ENCODE measurements around the gene LRTM1.
A peak's percentile ranks its signal among the peaks of the same experiment; 100 is the strongest.

LRTM1 gene

DNA sequence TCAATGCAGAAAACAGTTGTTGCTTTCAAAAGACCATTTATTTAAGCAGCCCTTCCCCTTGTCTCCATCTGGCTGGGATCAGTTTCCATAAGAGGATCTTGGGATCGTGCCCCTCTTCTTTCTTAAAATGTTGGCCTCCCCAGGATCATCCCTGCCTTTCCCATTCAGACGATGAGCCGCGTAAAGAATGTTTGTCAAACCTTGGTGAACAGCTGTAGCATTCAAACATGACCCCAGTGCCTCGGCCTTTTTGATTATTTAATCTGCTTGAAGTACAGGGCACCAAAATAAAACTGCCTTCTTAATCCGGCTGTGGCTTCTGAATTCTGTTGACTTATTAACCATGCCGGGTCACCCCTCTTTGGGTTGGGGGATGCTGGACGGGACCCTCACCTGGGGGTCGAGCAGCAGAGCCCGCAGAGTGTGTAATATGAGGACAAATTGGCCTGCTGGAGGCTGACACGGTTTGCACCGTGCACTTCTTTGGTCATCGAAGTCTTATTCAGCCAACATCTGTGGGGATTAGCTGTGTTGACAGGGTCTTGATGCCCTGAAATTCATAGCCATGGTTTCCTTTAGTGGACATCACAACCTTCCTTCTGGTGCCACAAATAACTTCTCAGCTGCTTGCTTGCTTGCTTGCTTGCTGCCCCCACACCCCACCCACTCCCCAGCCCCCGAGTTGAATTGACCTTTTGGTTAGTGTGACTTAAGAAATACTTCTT lies at the start of gene LRTM1:
LRTM1 (minus strand) TSS at position 14 of the 725 bp plus-strand sequence. CDS start 148 bp downstream, outside the sequence.
- no peak for DNase-seq (ENCODE audit: low spot score)

DNA sequence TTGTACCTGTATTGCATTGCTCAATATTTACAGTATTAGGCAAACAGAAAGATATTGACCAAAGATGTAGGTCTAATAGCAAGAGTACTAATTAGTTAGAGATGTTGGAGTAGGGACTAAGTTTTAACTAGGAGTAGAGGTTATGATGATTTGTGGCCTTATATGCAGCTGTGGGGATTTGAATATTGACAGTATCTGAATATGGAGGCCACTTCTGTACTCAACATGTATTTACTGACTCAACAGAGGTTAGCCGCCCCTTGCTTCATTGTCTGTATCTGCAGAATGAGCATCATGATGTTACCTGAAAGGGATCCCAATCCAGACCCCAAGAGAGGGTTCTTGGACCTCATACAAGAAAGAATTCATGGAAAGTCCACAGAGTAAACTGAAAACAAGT lies 49.6 kb upstream of the LRTM1 start:
- DNase-seq (ENCODE audit: low spot score) = no peak

DNA sequence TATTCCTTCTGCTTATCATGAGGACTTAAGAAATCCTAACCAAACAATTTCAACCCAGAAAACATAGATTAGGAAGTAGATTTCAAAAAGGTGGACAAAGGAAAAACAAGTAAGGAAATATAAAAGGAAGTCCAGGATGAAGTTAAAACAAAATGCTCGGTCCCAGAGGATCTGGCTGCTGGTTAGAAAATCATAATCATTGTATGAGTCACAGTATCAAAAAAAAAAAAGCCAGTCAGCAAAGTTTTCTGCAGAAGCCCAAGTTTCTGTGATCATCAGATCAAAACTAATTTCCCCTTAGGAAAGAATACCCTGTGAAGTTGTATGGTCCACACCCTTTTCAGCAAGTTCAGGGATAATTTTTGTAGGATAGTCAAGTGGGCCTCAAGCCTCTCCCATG lies 43.0 kb upstream of the LRTM1 start:
- DNase-seq (ENCODE audit: low spot score) = no peak

DNA sequence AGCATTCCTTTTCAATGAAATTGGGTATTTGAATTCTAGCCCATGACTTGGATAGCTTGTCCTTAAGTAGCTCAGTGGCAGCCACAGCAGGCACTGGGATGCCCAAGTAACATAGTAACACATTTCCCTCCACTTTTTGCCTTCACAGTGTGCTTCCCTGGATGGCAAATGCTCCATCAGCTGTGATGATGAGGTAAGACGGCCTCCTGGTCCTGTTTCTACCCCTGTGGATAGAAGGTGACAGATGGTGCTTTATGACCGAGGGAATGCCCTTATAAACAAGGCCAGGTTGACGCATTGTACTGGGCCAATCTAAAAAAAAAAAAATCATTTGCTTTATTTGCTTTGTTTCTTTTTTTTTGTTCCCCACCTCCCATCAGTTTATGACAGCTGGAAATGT lies 41.8 kb upstream of the LRTM1 start:
- DNase-seq (ENCODE audit: low spot score) = no peak

DNA sequence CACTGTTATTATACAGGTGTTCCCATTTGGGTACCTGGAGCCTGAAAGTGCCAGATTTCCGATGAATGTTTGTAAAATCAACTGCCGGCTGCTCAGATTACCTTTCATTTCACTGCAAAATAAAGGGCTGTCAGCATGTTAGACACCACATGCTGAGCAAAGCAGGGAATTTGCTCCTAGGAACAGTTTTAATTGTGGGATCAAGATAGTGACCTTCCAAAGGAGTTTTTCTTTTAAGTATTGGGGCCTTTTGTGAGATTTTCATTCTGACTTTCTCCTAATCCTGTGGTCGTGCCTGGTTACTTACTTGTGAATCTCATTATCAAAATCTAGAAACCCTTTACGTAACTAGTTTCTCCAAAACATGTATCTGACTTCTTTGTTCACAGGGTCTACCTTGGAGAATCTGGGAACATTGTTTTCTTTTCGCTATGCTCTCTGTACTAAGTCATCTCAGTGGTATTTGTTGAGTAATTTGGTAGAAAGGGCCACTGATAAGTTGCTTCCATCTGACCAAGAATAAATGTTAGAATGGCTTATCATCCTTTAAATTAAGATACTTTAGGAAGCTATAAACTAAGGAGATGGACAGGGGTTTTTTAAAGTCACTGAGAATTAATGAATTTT lies 40.8 kb upstream of the LRTM1 start:
- no peak for DNase-seq (ENCODE audit: low spot score)

DNA sequence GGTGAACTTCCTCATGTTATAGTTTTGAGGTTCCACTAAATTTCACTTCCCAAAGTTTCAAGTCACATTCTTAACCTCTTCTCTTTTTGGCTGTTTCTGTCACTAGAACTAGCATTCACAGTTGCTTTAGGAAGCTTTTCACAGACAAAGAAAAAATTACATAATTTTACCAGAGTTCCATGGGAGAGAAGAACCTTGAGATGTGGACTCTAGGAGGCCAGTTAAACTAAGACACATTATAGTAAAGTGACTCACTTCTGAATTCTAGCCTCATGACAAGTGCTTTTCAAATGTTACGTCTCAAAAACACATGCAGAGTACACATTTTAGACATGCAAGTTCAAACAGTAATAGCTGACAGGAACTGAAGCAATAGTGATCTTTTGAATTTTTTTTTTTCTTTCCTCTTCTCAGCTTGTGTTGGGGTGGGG lies 39.9 kb upstream of the LRTM1 start:
- DNase-seq (ENCODE audit: low spot score) = no peak

DNA sequence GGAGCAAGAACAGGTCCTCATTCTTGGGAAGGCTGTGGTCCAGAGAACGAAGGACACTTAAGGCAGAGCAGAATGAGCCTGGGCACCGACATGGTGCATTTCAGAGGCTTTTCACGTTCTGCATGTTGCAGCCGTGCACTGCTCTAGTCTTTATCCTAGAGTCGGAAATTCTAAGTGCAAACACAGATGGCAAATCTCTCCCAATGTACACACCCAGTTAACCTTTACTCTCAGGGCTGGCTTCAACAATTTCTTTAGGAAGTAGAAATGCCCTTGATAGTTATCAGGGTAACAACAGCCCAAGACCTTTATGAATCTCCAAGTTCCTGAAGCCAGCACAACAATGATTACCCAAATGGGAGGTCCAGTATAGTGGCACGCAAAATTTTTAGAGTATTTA lies 39.1 kb upstream of the LRTM1 start:
- no peak for DNase-seq (ENCODE audit: low spot score)

DNA sequence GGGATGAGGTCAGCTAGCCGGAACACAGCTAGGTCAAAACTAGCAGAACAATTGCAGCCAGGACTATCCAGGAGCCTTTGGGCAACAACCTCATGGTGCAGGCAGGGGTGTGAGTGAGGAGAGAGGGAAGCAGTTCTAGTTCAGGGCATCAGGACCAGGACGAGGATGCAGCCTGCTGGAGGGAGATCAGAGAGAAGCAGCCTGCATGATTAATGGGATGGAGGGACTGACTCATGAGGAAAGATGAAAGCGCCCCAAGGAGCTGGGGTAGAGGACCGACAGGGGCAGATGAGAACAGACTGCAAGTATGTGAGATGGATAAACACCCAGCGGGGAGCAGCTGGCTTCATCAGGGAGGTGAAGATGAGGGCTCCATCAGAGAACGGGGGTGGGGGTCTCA lies 37.9 kb upstream of the LRTM1 start:
- no peak for DNase-seq (ENCODE audit: low spot score)

DNA sequence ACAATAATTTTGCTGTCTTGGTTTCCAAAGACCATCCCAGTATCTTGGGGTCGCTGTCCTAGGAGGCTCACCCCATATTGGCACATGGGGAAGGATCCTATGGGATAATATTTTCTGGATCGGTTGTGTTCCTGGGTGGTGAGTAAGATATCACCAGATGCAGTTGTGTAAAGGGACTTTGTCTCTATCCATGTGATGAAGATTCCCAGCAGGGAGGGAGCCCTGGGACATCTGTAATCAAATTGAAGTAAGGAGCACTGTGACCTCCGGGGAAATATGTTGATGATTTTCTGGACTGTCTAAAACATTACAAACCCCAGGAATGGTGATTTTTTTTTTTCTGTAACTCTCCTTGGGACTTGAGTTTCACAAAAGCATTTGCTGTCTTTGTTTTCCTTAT lies 36.2 kb upstream of the LRTM1 start:
- DNase-seq (ENCODE audit: low spot score) = no peak

DNA sequence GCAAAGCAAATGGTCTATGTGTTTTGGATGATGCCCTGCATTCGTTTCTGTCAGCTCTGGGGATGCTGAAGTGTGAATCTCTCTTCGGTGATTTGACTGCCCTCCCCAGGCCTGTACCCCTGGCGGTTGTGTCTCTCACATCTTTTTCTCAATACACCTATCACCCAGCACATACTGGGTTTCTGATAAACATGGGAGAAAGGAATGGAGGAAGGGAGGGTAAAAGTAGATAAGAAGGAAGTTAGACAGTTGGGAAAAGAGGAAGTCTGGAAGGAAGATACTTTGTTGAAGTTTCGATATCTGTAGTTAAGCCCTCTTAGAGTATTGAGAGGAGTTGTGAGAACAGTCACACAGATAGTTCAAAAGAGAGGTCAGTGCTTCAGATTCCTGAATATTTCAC lies 35.8 kb upstream of the LRTM1 start:
- DNase-seq (ENCODE audit: low spot score) = no peak

DNA sequence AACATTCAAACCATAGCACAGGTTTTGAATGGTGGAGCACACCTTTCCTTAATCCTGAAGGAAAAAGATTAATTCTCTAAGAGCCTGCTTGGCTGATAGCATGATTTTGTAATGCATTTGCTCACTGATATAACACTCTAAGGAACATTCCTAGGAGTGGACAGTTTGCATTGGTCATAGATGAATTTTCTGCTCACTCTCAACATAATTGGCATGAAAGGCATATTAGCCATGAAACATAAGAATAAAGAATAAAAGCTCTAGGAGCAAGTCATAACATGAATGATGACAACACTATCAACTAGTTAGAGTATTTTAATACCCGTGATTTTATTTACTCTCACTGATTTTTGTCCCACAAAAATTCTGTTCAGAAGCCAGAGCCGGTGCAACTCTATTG lies 34.3 kb upstream of the LRTM1 start:
- DNase-seq (ENCODE audit: low spot score) = no peak

DNA sequence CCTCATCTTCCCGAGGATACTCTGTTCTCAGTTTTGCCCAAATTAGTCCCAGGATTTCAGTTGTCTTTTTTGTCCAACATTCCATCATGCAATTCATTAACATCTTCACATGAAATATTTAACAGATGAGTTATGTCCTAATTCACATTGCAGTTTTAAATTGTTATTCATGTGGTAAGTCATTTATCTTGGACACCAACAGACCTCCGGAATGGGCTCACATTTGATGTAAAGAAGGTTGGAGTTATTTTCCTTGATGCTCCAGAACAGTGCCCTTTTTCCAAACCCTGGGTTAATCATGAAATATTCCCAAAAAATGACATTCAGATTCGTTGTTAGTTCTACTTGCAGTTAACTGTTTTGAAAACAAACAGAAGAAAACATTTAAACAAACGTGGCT lies 32.8 kb upstream of the LRTM1 start:
- DNase-seq (ENCODE audit: low spot score) = no peak

DNA sequence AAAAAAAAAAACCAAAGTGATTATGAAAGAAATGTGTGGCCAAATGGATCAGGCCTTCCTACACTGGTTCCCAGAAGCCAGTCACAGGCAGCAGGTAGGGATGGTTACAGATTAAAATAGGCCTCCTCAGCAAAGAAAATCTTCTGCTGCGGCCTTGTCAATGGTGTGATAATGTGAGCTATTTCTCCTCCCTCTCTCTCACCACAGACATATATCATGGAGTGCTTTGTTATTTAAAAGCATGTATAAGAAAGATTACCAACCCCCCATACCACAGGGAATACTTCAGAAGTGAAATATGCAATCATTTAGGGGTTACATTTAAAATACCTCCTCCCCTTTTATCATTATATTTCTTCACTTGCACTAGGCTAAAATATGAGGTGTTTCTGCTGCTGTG lies 32.2 kb upstream of the LRTM1 start:
- DNase-seq (ENCODE audit: low spot score) = no peak

DNA sequence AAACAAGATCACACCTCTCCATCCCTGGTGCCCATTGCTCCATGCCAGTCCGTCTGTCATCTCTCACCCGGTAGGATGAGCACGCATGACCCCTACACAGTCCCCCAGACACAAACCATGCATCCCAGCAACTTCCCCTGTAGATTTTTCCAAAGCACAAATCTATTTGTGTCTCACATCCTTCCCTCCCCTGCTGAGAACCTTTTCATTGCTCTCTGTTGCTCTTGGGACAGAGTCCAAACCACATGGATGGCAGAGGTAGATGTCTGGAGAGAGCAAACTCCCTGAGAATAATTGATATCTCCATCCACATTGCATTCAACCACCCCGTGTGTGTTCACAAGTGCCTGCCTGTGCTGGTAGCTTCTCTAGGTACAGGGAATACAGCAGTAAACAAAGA lies 29.9 kb upstream of the LRTM1 start:
- no peak for DNase-seq (ENCODE audit: low spot score)

DNA sequence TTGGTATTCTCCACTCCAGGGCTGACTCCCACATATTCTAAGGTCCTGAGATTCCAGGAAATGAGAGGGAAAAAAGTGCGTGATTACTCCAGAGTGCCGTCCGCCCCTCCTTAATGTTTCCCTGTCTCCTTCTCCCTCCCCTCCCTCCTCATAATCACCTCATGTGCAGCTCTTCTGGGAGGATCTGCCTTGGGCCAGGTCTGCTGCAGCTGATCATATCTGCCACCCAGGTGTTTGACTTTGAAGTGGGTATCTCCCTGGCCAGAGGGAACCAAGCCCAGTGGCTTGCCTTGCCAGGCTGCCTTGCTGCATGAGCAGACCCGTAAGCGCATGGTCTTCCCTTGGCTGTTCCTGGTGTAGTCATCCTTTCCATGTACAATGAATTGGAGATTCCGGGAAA lies 28.1 kb upstream of the LRTM1 start:
- DNase-seq (ENCODE audit: low spot score) = no peak

DNA sequence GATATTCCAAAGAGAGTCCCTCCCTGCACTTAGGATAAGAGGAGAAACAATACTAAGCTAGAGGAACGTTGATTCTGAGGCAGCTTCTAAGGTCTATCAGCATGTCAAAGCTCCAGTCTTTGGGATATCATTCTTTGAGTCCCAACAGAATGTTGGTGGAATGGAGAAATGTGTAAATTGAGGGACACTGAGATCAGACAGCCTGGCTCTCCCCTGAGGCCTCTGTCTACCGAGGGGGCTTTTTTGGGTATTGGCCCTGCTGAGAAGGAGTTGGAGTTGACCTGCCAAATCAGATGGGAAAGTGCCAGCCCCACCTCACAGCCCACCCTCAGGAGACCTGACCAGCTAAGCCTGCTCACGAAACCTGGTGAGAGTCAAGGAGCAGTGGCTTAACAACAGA lies 27.6 kb upstream of the LRTM1 start:
- no peak for DNase-seq (ENCODE audit: low spot score)

DNA sequence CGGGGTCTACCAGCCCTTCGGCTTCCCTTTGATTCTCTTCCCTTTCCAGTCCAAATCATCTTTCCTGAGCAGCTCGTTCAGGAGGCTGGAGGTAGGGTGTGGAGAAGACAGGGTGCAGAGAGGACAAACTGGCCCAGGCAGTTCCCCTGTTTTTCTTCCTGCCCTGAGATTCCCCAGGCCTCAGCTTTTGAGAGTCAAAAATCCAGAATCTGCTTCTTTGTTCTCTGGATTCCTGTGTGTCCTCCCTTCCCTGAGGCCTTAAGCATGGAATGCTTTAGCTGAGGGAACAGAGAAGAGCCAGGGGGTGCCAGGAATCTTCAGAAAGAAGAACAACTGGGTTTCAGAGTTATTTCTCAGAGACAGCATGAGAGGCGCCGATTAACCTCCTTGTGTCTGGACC lies 26.7 kb upstream of the LRTM1 start:
- DNase-seq (ENCODE audit: low spot score) = no peak

DNA sequence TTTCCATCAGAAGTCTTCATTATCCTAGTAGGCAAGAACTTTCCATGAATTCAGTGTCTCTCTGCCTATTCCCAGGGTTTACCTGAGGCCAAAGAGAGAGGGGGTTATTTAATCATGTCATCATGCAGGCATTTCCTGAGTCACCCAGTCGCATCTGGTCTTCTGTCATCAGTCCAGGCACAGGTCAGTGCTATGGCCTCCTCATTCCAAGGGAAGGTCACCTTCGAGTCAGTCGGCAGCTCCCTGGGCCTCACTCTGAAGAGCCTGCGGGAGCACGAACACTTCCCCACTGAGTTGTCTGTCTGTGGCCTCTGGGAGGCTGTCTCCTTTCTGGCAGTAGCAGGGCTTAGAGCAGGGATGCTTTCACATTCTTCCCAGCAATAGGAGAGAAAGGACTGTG lies 26.2 kb upstream of the LRTM1 start:
- DNase-seq (ENCODE audit: low spot score) = no peak

DNA sequence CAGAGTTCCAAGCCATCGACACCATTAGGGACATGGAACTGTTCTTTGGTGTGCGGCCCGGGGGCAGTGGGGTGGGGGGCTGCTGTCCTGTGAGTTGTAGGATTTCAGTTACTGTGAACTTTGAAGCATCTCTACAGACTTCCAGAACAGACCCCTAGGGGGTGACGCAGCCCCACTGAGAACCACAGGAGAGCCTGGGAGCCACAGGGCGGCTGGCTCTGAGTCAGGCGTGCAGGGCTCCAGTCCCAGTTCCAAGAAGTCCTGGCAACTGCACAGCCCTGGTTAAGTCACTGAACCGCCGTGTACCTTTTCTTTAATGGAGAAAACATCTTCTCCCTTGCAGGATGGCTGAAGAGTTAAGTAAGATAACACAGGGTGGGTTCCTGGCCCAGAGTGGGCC lies 23.5 kb upstream of the LRTM1 start:
- DNase-seq (ENCODE audit: low spot score) = peak; percentile 9

DNA sequence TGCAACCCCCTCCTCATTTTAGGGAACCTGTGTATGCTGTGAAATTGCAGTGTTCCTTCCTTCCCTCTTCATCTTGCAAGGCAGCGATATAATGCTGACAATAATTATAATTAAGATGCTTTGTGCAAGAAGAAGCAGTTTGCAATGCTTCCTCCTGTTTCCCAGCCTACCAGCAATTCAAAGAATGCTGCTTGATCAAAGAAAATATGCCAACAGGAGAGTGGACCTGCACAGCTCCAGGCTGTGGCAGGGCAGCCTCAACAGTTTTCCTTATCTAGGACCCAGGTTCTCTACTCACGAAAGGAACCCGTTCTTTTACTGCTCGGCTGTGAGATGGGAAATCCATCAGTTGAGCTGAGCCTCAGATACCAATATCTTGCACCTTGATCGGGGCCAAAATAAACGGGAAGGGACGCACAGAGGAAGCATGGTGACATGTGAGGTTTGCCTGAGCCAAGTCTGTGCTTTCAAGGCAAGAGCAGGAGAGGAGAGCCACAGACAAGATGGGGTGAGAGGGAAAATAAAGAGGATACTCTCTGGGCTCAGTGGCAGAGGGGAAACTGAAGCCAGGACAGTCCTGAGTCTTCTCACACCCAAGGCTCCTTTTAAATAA lies 22.6 kb upstream of the LRTM1 start:
- no peak for DNase-seq (ENCODE audit: low spot score)

DNA sequence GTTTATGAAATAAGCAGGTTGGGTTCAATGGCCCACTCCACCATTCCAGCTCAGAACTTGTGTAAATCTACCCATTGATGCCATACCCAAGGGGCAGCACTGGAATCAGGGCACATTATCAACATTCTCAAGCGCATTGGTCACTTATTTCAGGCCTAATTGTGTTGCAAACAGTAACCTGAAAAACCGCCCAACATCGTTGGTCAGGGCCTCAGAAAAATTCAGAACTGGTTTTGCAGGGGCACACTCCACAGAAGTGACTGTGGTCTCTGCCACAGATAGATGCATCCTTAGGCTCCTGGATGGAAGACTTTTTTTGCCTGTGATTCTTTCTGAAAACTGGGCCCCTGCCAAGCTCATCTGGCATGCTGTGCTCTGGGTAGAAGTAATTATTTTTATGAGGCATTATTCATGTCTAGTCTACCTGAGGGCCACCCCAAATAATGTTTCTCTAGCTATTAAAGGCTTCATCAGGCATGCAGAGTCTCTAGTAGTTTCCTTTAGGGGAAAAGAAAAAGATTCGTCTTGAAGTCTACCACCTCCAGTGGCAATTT lies 21.7 kb upstream of the LRTM1 start:
- no peak for DNase-seq (ENCODE audit: low spot score)

DNA sequence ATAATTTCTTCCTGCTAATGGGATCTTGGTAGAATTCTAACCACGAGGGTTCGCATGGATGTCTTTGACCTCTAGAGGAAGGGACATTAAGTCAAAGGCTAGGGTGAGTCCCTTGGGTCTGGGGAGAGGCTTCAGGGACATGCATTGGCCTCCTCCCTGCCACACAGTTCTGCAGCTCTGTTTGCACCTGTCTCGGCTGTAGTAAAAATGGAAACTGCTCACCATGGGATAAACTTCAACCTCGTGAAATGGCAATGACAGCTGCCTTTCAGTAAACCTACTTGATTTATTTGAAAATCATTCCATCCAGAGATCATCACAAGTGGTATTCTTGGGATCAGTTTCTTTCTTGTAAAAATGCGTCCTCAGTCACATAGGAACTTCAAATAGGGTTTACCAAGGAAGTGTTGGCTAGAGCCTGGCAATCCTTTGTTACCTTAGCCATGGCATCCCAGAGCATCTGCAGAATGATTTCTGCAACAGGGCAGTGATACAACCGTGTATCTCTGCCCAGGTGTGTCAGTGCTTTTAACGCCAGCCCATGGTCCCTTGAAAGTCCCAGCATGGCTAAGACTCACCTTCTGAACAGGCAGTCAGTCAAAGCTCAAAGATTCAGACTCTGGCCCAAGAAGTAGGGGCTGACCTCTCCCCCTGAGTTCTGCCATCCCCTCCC lies 14.0 kb upstream of the LRTM1 start:
- DNase-seq (ENCODE audit: low spot score) = no peak

DNA sequence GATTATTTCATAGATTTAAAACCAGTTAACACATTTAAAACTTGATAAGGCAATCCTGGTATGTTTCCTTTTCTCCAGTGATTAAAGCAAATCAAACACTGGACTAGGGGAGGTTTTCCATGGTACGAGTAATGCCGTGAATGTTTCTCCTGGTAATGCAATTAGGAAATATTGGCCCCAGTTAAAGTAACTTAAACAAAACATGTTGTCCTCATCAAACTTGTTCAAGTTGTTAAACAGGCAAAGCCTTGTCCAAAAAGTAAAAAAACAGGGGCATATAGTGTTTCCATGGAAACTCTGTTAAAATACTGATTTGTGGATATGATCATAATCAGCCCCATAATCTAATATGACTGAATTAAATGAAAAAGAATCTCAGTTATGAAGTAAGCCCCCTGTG lies 13.1 kb upstream of the LRTM1 start:
- DNase-seq (ENCODE audit: low spot score) = no peak

Data from COLO829 (cell line).